HG03159 (cell line): Measurements from ENCODE around the gene CNIH3.

Experiments
- ATAC-seq: cut with Tn5 transposase; IDR thresholded peaks from one replicate; pipeline ENCODE4 v1.9.1; 2021; ENCODE audit warnings: mild to moderate bottlenecking, moderate library complexity; ENCODE audit not compliant: unreplicated experiment

Gene CNIH3

GRCh38 chr1:224613486-224613885 lies 2.6 kb upstream of the CNIH3 start:
- no peak for ATAC-seq

GRCh38 chr1:224616756-224617409 lies 766 bp downstream of the CNIH3 start:
- no peak for ATAC-seq

GRCh38 chr1:224617410-224618355 lies 1.6 kb downstream of the CNIH3 start:
- no peak for ATAC-seq

GRCh38 chr1:224619209-224619608 lies 3.1 kb downstream of the CNIH3 start:
- ATAC-seq, result no peak

GRCh38 chr1:224620105-224620504 lies 4.0 kb downstream of the CNIH3 start:
- no peak for ATAC-seq

- ATAC-seq, result no peak
Observed at GRCh38 chr1:224621813-224622682, 5.9 kb downstream of the CNIH3 start.

GRCh38 chr1:224622831-224623230 lies 6.7 kb downstream of the CNIH3 start:
- no peak for ATAC-seq

GRCh38 chr1:224623310-224623714 lies 7.2 kb downstream of the CNIH3 start:
- ATAC-seq, result no peak

GRCh38 chr1:224623743-224624333 lies 7.7 kb downstream of the CNIH3 start:
- ATAC-seq, result peak; percentile 97

GRCh38 chr1:224624432-224624831 lies 8.3 kb downstream of the CNIH3 start:
- ATAC-seq, result no peak

- no peak for ATAC-seq
Observed at GRCh38 chr1:224626042-224626441, 9.9 kb downstream of the CNIH3 start.

- ATAC-seq, result no peak
Observed at GRCh38 chr1:224629965-224630364, 13.8 kb downstream of the CNIH3 start.

- no peak for ATAC-seq
Observed at GRCh38 chr1:224631462-224632115, 15.5 kb downstream of the CNIH3 start.

- ATAC-seq, result no peak
Observed at GRCh38 chr1:224632381-224632871, 16.3 kb downstream of the CNIH3 start.

- no peak for ATAC-seq
Observed at GRCh38 chr1:224632921-224633321, 16.8 kb downstream of the CNIH3 start.

- ATAC-seq, result no peak
Observed at GRCh38 chr1:224635356-224635755, 19.2 kb downstream of the CNIH3 start.

GRCh38 chr1:224637515-224637914 lies 21.4 kb downstream of the CNIH3 start:
- no peak for ATAC-seq

GRCh38 chr1:224637936-224638335 lies 21.8 kb downstream of the CNIH3 start:
- ATAC-seq, result no peak

GRCh38 chr1:224639426-224639975 lies 23.4 kb downstream of the CNIH3 start:
- ATAC-seq, result no peak

- no peak for ATAC-seq
Observed at GRCh38 chr1:224640018-224640417, 23.9 kb downstream of the CNIH3 start.
